RWPE2 (cell line): Measurements from ENCODE around the gene CNEP1R1.

ENCODE experiments used
- ATAC-seq: fragments of 200-7000 bp; cut with Tn5 transposase; 3 replicates; pipeline ENCODE4 v1.9.1; 2021; ENCODE audit warnings: low read depth
- DNase-seq: peaks from one replicate; pipeline ENCODE4 v3.0.0-alpha.2; 2020; ENCODE audit warnings: low spot score
- H3K27ac ChIP-seq: fragments of 450-650 bp; 2 replicates; pipeline ENCODE4 v1.5.1; 2017; ENCODE audit warnings: mild to moderate bottlenecking; ENCODE audit not compliant: poor library complexity, severe bottlenecking
- H3K27me3 ChIP-seq: fragments of 250-450 bp; sonication (Bioruptor Pico); 2 replicates; pipeline ENCODE4 v1.5.1; 2021; ENCODE audit warnings: mild to moderate bottlenecking, moderate library complexity; ENCODE audit not compliant: insufficient read depth, poor library complexity, severe bottlenecking
- H3K36me3 ChIP-seq: fragments of 250-450 bp; sonication (Bioruptor Pico); 2 replicates; pipeline ENCODE4 v1.5.1; 2020; ENCODE audit warnings: low read depth, mild to moderate bottlenecking, moderate library complexity
- H3K4me1 ChIP-seq: fragments of 250-450 bp; sonication (Bioruptor Pico); 2 replicates; pipeline ENCODE4 v1.5.1; 2021; ENCODE audit warnings: mild to moderate bottlenecking, moderate library complexity; ENCODE audit not compliant: insufficient read depth, poor library complexity, severe bottlenecking
- H3K4me3 ChIP-seq: fragments of 250-450 bp; sonication (Bioruptor Pico); 2 replicates; pipeline ENCODE4 v1.5.1; 2021; ENCODE audit warnings: mild to moderate bottlenecking, moderate library complexity; ENCODE audit not compliant: severe bottlenecking
- H3K9me3 ChIP-seq: fragments of 250-450 bp; sonication (Bioruptor Pico); 2 replicates; pipeline ENCODE4 v1.5.1; 2021; ENCODE audit warnings: mild to moderate bottlenecking, moderate library complexity; ENCODE audit not compliant: severe bottlenecking
- TF ChIP-seq, protein P1 (sequence below): fragments of 450-650 bp; IDR thresholded peaks from one replicate; pipeline ENCODE4 v1.5.1; 2017; ENCODE audit warnings: mild to moderate bottlenecking, moderate library complexity; ENCODE audit not compliant: poor library complexity, severe bottlenecking

The CNEP1R1 gene

GRCh38 chr16:50037662-50038220, 12.7 kb downstream of the CNEP1R1 start:
- Histone ChIP-seq H3K4me1 (no peaks in the 10 kb centered on the region), H3K9me3 (no peaks in the 10 kb centered on the region), H3K27me3 (no peaks in the 10 kb centered on the region), H3K36me3 (peaks cover 44% of the 10 kb centered on the region), H3K27ac (no peak overlapping the region), H3K4me3 (no peak overlapping the region)
- no peak for DNase-seq
- TF ChIP-seq, protein P1, sequence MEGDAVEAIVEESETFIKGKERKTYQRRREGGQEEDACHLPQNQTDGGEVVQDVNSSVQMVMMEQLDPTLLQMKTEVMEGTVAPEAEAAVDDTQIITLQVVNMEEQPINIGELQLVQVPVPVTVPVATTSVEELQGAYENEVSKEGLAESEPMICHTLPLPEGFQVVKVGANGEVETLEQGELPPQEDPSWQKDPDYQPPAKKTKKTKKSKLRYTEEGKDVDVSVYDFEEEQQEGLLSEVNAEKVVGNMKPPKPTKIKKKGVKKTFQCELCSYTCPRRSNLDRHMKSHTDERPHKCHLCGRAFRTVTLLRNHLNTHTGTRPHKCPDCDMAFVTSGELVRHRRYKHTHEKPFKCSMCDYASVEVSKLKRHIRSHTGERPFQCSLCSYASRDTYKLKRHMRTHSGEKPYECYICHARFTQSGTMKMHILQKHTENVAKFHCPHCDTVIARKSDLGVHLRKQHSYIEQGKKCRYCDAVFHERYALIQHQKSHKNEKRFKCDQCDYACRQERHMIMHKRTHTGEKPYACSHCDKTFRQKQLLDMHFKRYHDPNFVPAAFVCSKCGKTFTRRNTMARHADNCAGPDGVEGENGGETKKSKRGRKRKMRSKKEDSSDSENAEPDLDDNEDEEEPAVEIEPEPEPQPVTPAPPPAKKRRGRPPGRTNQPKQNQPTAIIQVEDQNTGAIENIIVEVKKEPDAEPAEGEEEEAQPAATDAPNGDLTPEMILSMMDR, result no peak
- ATAC-seq, result no peak

DNA sequence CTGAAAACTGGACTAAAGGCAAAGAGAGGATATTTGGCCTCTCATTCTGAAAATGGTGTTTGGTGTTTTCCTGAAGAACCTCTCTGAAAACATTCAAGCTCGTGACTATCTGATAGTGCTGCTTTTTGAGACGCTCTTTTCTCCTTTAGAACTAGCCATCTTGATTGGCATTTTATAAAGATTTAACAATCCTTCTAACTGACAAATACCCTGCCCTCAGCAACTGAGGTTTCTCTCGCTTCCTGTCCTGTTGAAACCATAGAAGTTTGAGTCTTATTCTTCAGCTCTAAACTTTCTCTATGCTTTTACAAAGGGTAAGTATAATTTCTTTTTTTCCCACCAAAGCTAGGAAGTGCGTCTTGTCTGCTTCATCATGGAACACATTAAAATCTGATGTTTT, 13.3 kb downstream of the CNEP1R1 start:
- TF ChIP-seq, protein P1, result no peak
- no peaks in the 10 kb centered on the region for H3K4me1 ChIP-seq

DNA sequence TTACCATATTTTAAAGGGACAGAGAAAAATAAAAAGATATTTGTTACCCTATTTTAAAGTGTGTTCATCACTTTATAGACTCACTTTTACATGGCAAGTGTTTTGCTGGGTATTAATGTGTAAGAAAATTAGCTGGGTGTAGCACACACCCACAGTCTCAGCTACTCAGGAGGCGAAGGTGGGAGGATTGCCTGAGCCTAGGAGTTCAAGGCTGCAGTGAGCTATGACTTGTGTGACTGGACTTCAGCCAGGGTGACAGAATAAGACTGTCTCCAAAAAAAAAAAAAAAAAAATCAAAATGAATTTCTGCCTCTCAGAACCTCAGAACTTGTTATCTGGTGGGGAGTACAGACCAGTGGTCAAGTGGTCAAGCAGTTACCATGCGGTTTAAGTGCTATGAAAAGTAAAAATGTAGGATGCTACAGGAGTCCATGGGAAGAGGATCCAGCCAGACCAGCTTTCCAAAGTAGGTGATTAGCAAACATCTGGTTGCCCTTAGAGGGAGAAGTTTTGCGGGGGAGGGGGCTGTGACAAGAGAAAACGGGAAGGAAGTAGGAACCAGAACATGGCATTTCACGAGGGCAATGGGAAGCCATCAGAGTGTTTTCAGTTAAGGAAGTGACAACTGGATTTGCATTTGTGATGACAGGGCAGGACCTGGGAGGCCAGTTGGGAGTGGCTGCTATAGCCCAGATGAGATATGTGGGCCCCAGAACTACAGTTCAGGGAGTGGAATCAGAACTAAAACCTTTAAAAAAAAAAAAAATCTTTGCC, 13.9 kb downstream of the CNEP1R1 start:
- Histone ChIP-seq H3K27me3 (no peaks in the 10 kb centered on the region), H3K9me3 (no peaks in the 10 kb centered on the region), H3K4me1 (no peaks in the 10 kb centered on the region), H3K27ac (no peak overlapping the region), H3K4me3 (no peak overlapping the region), H3K36me3 (peaks cover 33% of the 10 kb centered on the region)
- TF ChIP-seq, protein P1, result no peak
- DNase-seq, result no peak
- no peak for ATAC-seq

More for the DNA sequence above, 13.3 kb downstream of the CNEP1R1 start:
- ATAC-seq, result no peak
- H3K9me3 ChIP-seq, result no peaks in the 10 kb centered on the region
- H3K27me3 ChIP-seq, result no peaks in the 10 kb centered on the region
- peaks cover 39% of the 10 kb centered on the region for H3K36me3 ChIP-seq
- no peak overlapping the region for H3K27ac ChIP-seq
- DNase-seq, result no peak
- no peak overlapping the region for H3K4me3 ChIP-seq

DNA sequence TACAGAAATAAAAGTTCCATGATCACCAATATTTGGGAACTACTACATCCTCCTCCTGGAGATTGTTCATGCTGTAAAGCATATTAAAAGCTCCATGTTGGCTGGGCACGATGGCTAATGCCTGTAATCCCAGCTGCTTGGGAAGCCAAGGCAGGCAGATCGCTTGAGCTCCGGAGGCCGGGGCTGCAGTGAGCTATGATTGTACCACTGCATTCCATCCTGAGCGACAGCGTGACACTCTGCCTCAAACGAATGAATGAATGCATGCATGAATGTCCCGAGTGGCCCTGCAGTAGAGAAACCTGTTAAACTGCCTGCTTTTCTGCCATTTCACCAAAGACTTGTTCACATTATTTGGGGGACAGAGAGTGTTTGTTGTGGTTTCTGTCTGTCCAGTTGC, 15.0 kb downstream of the CNEP1R1 start:
- DNase-seq (no peak), ATAC-seq (no peak)
- no peak overlapping the region for H3K4me3 ChIP-seq
- no peak overlapping the region for H3K27ac ChIP-seq
- TF ChIP-seq, protein P1, result no peak
- no peaks in the 10 kb centered on the region for H3K4me1 ChIP-seq
- H3K27me3 ChIP-seq, result no peaks in the 10 kb centered on the region
- no peaks in the 10 kb centered on the region for H3K9me3 ChIP-seq
- peaks cover 22% of the 10 kb centered on the region for H3K36me3 ChIP-seq

GRCh38 chr16:50040710-50041109, 15.7 kb downstream of the CNEP1R1 start:
- ATAC-seq (no peak), DNase-seq (no peak)
- no peaks in the 10 kb centered on the region for H3K4me1 ChIP-seq
- no peak overlapping the region for H3K27ac ChIP-seq
- TF ChIP-seq, protein P1, result no peak
- H3K36me3 ChIP-seq, result peaks cover 15% of the 10 kb centered on the region
- no peak overlapping the region for H3K4me3 ChIP-seq
- H3K9me3 ChIP-seq, result no peaks in the 10 kb centered on the region
- no peaks in the 10 kb centered on the region for H3K27me3 ChIP-seq
